Kidney (tissue), 14 donors: ENCODE measurements around the gene JADE2. TPM values are rescaled to one million over a fixed set of nuclear protein-coding genes. Genes with fewer than 3 reads are reported as not detected.

ENCODE experiments used
- DNase-seq, 5 donors: peaks; one replicate each; pipeline ENCODE4 v3.0.0-alpha.2; 2013 to 2020
- FAIRE-seq: peaks from 2 replicates; lab custom pipeline; 2012; peaks lifted over from hg19 to GRCh38; lab: Jason Lieb, UNC
- H3K27ac ChIP-seq, 2 donors: one replicate each; pipeline ENCODE4 v1.7.0; 2013; ENCODE audit warnings: low read depth in 2 of 2, low read length in 2 of 2, inconsistent platforms in 1 of 2
- H3K27me3 ChIP-seq: one replicate; pipeline ENCODE4 v1.7.1; 2013; ENCODE audit warnings: low read length, inconsistent platforms; ENCODE audit not compliant: control insufficient read depth, insufficient read depth
- H3K36me3 ChIP-seq, 3 donors: one replicate each; pipeline versions ENCODE4 v1.7.0 to v1.7.1; 2013; ENCODE audit warnings: low read length in 3 of 3, control low read depth in 1 of 3, inconsistent platforms in 1 of 3; ENCODE audit not compliant: insufficient read depth in 3 of 3, control insufficient read depth in 2 of 3
- H3K4me1 ChIP-seq, 3 donors: one replicate each; pipeline versions ENCODE4 v1.7.0 to v1.7.1; 2013; ENCODE audit warnings: low read length in 3 of 3, inconsistent platforms in 1 of 3, low read depth in 1 of 3; ENCODE audit not compliant: control insufficient read depth in 2 of 3, insufficient read depth in 2 of 3
- H3K4me3 ChIP-seq, 3 donors: one replicate each; pipeline versions ENCODE4 v1.7.0 to v1.8.1; 2013; ENCODE audit warnings: low read length in 3 of 3, control low read depth in 1 of 3, inconsistent platforms in 1 of 3
- H3K9ac ChIP-seq, 3 donors: one replicate each; pipeline versions ENCODE4 v1.7.0 to v1.7.1; 2013; ENCODE audit warnings: low read length in 3 of 3, control low read depth in 1 of 3, inconsistent platforms in 1 of 3
- H3K9me3 ChIP-seq, 3 donors: one replicate each; pipeline versions ENCODE4 v1.7.0 to v1.7.1; 2013; ENCODE audit warnings: low read length in 3 of 3, control low read depth in 1 of 3, inconsistent platforms in 1 of 3; ENCODE audit not compliant: control insufficient read depth in 2 of 3, insufficient read depth in 1 of 3
- intact Hi-C: fragments of 100-400 bp; cut with DNase I; formaldehyde crosslinking; loops from one replicate; pipeline ENCODE4 v1.11.1; 2022
- polyA plus RNA-seq: library from polyadenylated mRNA; stranded (reverse); fragments of 350-450 nt; fragmentation: Illumina TruSeq; extraction: RNeasy Lipid Tissue Mini Kit (QIAGEN cat#74804); gene quantifications from one replicate; pipeline ENCODE4 v1.2.3, GENCODE V29; 2014; ENCODE audit warnings: low read depth, low replicate concordance; ENCODE audit not compliant: insufficient read depth
- total RNA-seq: library from RNA; stranded (reverse); fragmentation: NEBNext Ultra II Directional; extraction: Animal tissue kit (Norgen Biotek cat#: 25700); gene quantifications from one replicate; pipeline ENCODE4 v1.2.1, GENCODE V29; 2021
- TF ChIP-seq, protein P1 (sequence below): IDR thresholded peaks from 3 replicates; pipeline ENCODE4 v1.5.1; 2012; ENCODE audit warnings: mild to moderate bottlenecking, moderate library complexity, borderline replicate concordance; ENCODE audit not compliant: insufficient read depth; ENCODE audit errors: extremely low read depth
- donor health status: control.
- donor health status: control.
- donor health status: control.
- donor health status: control.
- donor health status: control.
- donor health status: DM: yes; HTN: yes; CAD: no.
- donor health status: Normal renal cell carcinoma (clear cell type).

The JADE2 gene
- total and polyA plus RNA-seq, 2 donors from 2014 or later = 9.2 to 99.6 TPM

DNA sequence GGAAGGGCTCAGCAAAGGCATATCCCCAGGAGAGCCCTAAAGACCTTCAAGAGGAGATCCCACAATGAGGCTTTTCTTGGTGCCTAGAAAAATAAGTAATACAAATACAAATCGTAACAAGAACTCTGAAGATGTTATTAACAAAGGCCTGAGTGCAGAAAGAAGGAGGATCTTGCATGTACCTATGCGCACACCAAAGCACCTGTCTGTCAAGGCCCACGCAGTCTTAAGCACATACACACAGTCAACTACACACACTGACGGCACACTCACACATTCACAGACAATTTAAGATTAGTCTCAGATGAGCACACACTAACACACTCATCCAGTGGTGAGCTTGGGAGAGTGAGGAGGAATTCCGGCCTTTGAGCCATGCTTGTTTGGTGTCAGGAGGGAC is 38.5 kb downstream of the JADE2 start:
- FAIRE-seq = no peak
- Histone ChIP-seq H3K27me3 (no peaks in the 10 kb centered on the region), H3K9me3 (no peaks in the 10 kb centered on the region), H3K4me3 (no peak overlapping the region), H3K36me3 (peaks cover 2 to 86% (median 75%) of the 10 kb centered on the region in 3 donors), H3K9ac (no peak overlapping the region), H3K27ac (no peak overlapping the region), H3K4me1 (peaks cover 0 to 26% (median 18%) of the 10 kb centered on the region in 3 donors)
- no peak for DNase-seq
- TF ChIP-seq, protein P1, sequence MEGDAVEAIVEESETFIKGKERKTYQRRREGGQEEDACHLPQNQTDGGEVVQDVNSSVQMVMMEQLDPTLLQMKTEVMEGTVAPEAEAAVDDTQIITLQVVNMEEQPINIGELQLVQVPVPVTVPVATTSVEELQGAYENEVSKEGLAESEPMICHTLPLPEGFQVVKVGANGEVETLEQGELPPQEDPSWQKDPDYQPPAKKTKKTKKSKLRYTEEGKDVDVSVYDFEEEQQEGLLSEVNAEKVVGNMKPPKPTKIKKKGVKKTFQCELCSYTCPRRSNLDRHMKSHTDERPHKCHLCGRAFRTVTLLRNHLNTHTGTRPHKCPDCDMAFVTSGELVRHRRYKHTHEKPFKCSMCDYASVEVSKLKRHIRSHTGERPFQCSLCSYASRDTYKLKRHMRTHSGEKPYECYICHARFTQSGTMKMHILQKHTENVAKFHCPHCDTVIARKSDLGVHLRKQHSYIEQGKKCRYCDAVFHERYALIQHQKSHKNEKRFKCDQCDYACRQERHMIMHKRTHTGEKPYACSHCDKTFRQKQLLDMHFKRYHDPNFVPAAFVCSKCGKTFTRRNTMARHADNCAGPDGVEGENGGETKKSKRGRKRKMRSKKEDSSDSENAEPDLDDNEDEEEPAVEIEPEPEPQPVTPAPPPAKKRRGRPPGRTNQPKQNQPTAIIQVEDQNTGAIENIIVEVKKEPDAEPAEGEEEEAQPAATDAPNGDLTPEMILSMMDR = no peak
- intact Hi-C loops = no loop called here

DNA sequence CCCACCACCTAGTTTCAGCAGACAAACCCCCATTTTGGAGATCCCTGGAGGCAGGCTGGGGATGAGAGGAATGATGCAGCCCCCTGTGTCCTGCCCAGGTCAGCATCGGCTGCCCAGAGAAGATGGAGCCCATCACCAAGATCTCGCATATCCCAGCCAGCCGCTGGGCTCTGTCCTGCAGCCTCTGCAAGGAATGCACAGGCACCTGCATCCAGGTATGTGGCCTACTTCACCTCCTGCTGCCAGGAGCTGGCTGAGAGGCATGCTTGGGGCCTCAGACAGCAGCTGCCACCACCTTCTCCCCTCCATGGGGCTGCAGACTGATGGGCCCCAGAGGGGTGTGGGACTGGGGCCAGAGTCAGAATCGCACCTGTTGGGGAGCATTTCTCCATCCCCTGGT is 38.9 kb downstream of the JADE2 start:
- H3K4me1 ChIP-seq = peaks cover 0 to 30% (median 22%) of the 10 kb centered on the region in 3 donors
- H3K9ac ChIP-seq = no peak overlapping the region
- H3K36me3 ChIP-seq = peaks cover 2 to 82% (median 71%) of the 10 kb centered on the region in 3 donors
- TF ChIP-seq, protein P1 = no peak
- no peaks in the 10 kb centered on the region for H3K27me3 ChIP-seq
- H3K27ac ChIP-seq = no peak overlapping the region
- DNase-seq = no peak
- no peak overlapping the region for H3K4me3 ChIP-seq
- intact Hi-C loops = no loop called here
- H3K9me3 ChIP-seq = no peaks in the 10 kb centered on the region
- no peak for FAIRE-seq

- no peak overlapping the region for H3K4me3 ChIP-seq
- TF ChIP-seq, protein P1 = no peak
- intact Hi-C loops = no loop called here
- peaks cover 0 to 39% (median 23%) of the 10 kb centered on the region in 3 donors for H3K4me1 ChIP-seq
- H3K27me3 ChIP-seq = no peaks in the 10 kb centered on the region
- H3K36me3 ChIP-seq = peaks cover 2 to 83% (median 62%) of the 10 kb centered on the region in 3 donors
- peak in 1 of 5 donors; percentile 68 for DNase-seq
- no peak for FAIRE-seq
- H3K9me3 ChIP-seq = no peaks in the 10 kb centered on the region
- no peak overlapping the region for H3K27ac ChIP-seq
- H3K9ac ChIP-seq = no peak overlapping the region
Observed at GRCh38 chr5:134565791-134566740, 40.6 kb downstream of the JADE2 start.
